ENCODE results near the gene IL1RL1. TPM values are rescaled to one million over a fixed set of nuclear protein-coding genes. Genes with fewer than 3 reads are reported as not detected.

IL1RL1 gene
- total RNA-seq, 1 donor from 2014 or later, result not detected

DNA sequence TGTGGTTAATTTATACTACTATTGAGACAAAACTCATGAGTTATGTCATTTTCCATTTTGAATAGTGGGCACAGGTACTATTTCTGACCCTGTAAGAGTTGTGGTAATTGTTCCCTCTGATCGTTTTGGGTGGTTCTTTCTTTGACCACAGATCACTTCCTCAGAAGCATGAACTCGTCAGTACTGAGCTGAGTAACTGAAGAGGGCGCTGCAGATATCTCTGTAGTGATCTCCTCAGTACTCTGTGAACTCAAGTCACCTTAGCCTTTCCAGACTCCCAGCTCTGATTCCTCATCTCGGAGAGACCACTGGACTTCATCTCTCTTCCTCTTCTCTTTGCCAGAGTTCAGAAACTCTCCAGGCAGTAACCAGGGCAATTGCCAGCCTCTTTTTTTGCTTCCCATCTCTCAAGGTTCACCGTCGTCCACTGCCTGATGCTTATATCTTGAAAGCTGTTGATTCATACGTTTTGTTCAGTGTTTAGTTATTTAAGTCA, 9.4 kb upstream of the IL1RL1 start:
- TF ChIP-seq, protein P1, sequence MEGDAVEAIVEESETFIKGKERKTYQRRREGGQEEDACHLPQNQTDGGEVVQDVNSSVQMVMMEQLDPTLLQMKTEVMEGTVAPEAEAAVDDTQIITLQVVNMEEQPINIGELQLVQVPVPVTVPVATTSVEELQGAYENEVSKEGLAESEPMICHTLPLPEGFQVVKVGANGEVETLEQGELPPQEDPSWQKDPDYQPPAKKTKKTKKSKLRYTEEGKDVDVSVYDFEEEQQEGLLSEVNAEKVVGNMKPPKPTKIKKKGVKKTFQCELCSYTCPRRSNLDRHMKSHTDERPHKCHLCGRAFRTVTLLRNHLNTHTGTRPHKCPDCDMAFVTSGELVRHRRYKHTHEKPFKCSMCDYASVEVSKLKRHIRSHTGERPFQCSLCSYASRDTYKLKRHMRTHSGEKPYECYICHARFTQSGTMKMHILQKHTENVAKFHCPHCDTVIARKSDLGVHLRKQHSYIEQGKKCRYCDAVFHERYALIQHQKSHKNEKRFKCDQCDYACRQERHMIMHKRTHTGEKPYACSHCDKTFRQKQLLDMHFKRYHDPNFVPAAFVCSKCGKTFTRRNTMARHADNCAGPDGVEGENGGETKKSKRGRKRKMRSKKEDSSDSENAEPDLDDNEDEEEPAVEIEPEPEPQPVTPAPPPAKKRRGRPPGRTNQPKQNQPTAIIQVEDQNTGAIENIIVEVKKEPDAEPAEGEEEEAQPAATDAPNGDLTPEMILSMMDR (IDR thresholded peaks at IDR 0.05; ENCODE audit: unreplicated experiment), result no peak
- no peak for DNase-seq (ENCODE audit: low spot score, unreplicated experiment)
- Mint-ChIP-seq H3K9me3 (ENCODE audit: low read depth) (no peaks in the 10 kb centered on the region), H3K36me3 (ENCODE audit: insufficient read depth) (no peaks in the 10 kb centered on the region), H3K4me3 (ENCODE audit: low read depth) (no peak overlapping the region), H3K27me3 (peaks cover 7% of the 10 kb centered on the region), H3K4me1 (ENCODE audit: low read depth) (no peaks in the 10 kb centered on the region), H3K27ac (no peak overlapping the region)

GRCh38 chr2:102302458-102302857, 8.9 kb upstream of the IL1RL1 start:
- H3K4me1 Mint-ChIP-seq (ENCODE audit: low read depth), result no peaks in the 10 kb centered on the region
- TF ChIP-seq, protein P1 (IDR thresholded peaks at IDR 0.05; ENCODE audit: unreplicated experiment), result no peak
- H3K36me3 Mint-ChIP-seq (ENCODE audit: insufficient read depth), result no peaks in the 10 kb centered on the region
- DNase-seq (ENCODE audit: low spot score, unreplicated experiment), result no peak
- H3K9me3 Mint-ChIP-seq (ENCODE audit: low read depth), result no peaks in the 10 kb centered on the region
- peaks cover 7% of the 10 kb centered on the region for H3K27me3 Mint-ChIP-seq
- H3K4me3 Mint-ChIP-seq (ENCODE audit: low read depth), result no peak overlapping the region
- no peak overlapping the region for H3K27ac Mint-ChIP-seq

- H3K4me1 Mint-ChIP-seq (ENCODE audit: low read depth), result no peaks in the 10 kb centered on the region
- H3K27ac Mint-ChIP-seq, result no peak overlapping the region
- TF ChIP-seq, protein P1 (IDR thresholded peaks at IDR 0.05; ENCODE audit: unreplicated experiment), result no peak
- no peak overlapping the region for H3K4me3 Mint-ChIP-seq (ENCODE audit: low read depth)
- H3K9me3 Mint-ChIP-seq (ENCODE audit: low read depth), result no peaks in the 10 kb centered on the region
- no peaks in the 10 kb centered on the region for H3K36me3 Mint-ChIP-seq (ENCODE audit: insufficient read depth)
- no peak for DNase-seq (ENCODE audit: low spot score, unreplicated experiment)
- peaks cover 7% of the 10 kb centered on the region for H3K27me3 Mint-ChIP-seq
These were observed 7.8 kb upstream of the IL1RL1 start for GRCh38 chr2:102303589-102303988.

DNA sequence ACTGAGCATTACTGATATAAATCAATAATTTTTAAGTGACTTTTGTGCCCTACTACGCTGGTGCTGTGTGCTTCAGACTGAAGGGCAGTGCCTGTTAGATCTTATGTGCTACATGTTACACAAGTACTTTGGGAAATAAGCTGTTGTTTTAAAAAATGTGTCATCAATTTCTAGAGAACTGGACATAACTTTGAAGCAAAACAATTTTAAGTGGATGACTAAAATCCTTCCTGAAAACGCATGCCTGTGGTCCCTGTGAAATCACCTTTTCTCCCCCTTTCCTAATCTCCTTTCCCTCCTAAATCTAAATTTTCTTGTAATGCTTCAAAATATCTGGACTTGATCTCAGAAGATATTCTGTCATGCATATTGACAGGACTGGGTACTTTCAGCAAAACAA, 7.1 kb upstream of the IL1RL1 start:
- H3K27ac Mint-ChIP-seq, result no peak overlapping the region
- H3K4me1 Mint-ChIP-seq (ENCODE audit: low read depth), result no peaks in the 10 kb centered on the region
- no peaks in the 10 kb centered on the region for H3K36me3 Mint-ChIP-seq (ENCODE audit: insufficient read depth)
- DNase-seq (ENCODE audit: low spot score, unreplicated experiment), result no peak
- no peaks in the 10 kb centered on the region for H3K9me3 Mint-ChIP-seq (ENCODE audit: low read depth)
- TF ChIP-seq, protein P1 (IDR thresholded peaks at IDR 0.05; ENCODE audit: unreplicated experiment), result no peak
- H3K27me3 Mint-ChIP-seq, result peaks cover 7% of the 10 kb centered on the region
- H3K4me3 Mint-ChIP-seq (ENCODE audit: low read depth), result no peak overlapping the region

- H3K36me3 Mint-ChIP-seq (ENCODE audit: insufficient read depth), result no peaks in the 10 kb centered on the region
- peaks cover 7% of the 10 kb centered on the region for H3K27me3 Mint-ChIP-seq
- H3K4me3 Mint-ChIP-seq (ENCODE audit: low read depth), result no peak overlapping the region
- no peaks in the 10 kb centered on the region for H3K9me3 Mint-ChIP-seq (ENCODE audit: low read depth)
- TF ChIP-seq, protein P1 (IDR thresholded peaks at IDR 0.05; ENCODE audit: unreplicated experiment), result no peak
- no peaks in the 10 kb centered on the region for H3K4me1 Mint-ChIP-seq (ENCODE audit: low read depth)
- no peak overlapping the region for H3K27ac Mint-ChIP-seq
- DNase-seq (ENCODE audit: low spot score, unreplicated experiment), result no peak
These were observed 6.4 kb upstream of the IL1RL1 start for GRCh38 chr2:102304711-102305611.

Measured in progenitor cell of endocrine pancreas (in vitro differentiated cells).